Mucosa of stomach (tissue), 1 donor: ENCODE results near the gene CDH2.

ENCODE experiments used
- H3K27me3 ChIP-seq: one replicate; pipeline ENCODE4 v1.7.0; 2013; ENCODE audit warnings: mild to moderate bottlenecking, low read length; ENCODE audit not compliant: control insufficient read depth, insufficient read depth
- H3K36me3 ChIP-seq: one replicate; pipeline ENCODE4 v1.7.0; 2013; ENCODE audit warnings: low read length; ENCODE audit not compliant: control insufficient read depth, insufficient read depth
- H3K4me1 ChIP-seq: one replicate; pipeline ENCODE4 v1.7.0; 2013; ENCODE audit warnings: mild to moderate bottlenecking, low read length; ENCODE audit not compliant: control insufficient read depth, insufficient read depth
- H3K4me3 ChIP-seq: one replicate; pipeline ENCODE4 v1.7.0; 2013; ENCODE audit warnings: low read length
- H3K9ac ChIP-seq: one replicate; pipeline ENCODE4 v1.7.0; 2013; ENCODE audit warnings: mild to moderate bottlenecking, low read length, moderate library complexity
- H3K9me3 ChIP-seq: one replicate; pipeline ENCODE4 v1.7.0; 2013; ENCODE audit warnings: mild to moderate bottlenecking, low read length, moderate library complexity; ENCODE audit not compliant: control insufficient read depth
- donor health status: Pancreatic carcinoma.

Gene CDH2

GRCh38 chr18:28068207-28068606, 108.7 kb downstream of the CDH2 start:
- no peak overlapping the region for H3K4me3 ChIP-seq
- no peaks in the 10 kb centered on the region for H3K27me3 ChIP-seq
- no peak overlapping the region for H3K9ac ChIP-seq
- H3K4me1 ChIP-seq: no peaks in the 10 kb centered on the region
- H3K36me3 ChIP-seq: no peaks in the 10 kb centered on the region
- H3K9me3 ChIP-seq: no peaks in the 10 kb centered on the region

- Histone ChIP-seq H3K27me3 (no peaks in the 10 kb centered on the region), H3K4me1 (no peaks in the 10 kb centered on the region), H3K36me3 (no peaks in the 10 kb centered on the region), H3K4me3 (no peak overlapping the region), H3K9me3 (no peaks in the 10 kb centered on the region), H3K9ac (no peak overlapping the region)
These were observed 109.6 kb downstream of the CDH2 start for GRCh38 chr18:28067346-28067745.

DNA sequence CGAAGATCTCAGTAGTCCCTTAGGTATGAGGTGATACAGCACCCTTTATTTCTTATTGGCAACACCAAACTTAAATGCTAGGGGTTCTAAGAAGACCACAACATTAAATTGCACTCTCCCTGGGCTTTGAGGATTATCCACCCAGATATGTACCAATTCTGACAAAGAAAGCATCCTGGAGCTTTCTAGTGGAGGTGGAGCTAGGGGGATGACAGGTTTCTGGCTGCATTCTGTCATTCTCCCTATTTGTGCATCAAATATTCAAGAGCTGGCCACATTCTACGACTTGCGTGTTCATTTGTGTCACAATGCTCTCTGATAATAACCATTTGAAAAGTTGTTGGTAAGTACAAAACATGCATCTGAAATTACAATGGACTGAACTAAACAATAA, 111.1 kb downstream of the CDH2 start:
- Histone ChIP-seq H3K27me3 (no peaks in the 10 kb centered on the region), H3K9me3 (no peaks in the 10 kb centered on the region), H3K4me3 (no peak overlapping the region), H3K36me3 (no peaks in the 10 kb centered on the region), H3K4me1 (no peaks in the 10 kb centered on the region), H3K9ac (no peak overlapping the region)

DNA sequence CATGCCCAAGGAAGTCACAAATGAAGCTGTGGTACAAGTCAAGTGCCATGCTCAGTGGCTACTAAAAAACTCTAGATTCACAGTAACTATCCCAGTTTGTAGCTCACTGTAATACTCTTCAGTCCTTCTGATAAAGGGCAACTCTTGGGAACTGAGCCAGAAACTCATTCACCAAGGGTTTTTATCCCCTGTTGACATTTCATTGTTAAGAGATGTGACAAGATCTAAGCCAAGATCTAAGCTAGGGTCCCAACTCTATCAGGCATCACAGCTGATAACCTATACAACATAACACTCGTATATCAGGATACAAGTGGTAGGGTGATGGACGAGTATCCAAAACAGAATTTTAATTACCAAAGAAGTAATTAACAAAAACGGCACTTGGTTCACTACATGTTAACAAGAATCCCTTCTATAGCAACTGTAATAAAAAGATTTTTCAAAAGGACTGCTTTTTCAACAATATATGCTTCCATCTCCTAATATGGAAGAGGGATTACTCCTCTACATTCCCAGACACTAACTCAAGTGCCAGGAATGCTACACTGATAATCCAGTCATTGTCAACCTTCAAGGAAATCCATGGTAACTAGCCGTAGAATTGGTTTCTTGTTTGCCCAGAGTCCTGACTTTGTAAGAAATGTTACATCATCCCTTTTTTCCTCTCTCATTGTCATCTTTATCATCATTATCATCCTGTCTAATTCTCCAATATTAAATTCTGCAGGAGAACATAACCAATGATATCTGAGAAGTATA, 111.7 kb downstream of the CDH2 start:
- Histone ChIP-seq H3K9ac (no peak overlapping the region), H3K36me3 (no peaks in the 10 kb centered on the region), H3K27me3 (no peaks in the 10 kb centered on the region), H3K9me3 (no peaks in the 10 kb centered on the region), H3K4me1 (no peaks in the 10 kb centered on the region), H3K4me3 (no peak overlapping the region)

GRCh38 chr18:28063926-28064325, 113.0 kb downstream of the CDH2 start:
- Histone ChIP-seq H3K4me3 (no peak overlapping the region), H3K27me3 (no peaks in the 10 kb centered on the region), H3K4me1 (no peaks in the 10 kb centered on the region), H3K9me3 (no peaks in the 10 kb centered on the region), H3K9ac (no peak overlapping the region), H3K36me3 (no peaks in the 10 kb centered on the region)

DNA sequence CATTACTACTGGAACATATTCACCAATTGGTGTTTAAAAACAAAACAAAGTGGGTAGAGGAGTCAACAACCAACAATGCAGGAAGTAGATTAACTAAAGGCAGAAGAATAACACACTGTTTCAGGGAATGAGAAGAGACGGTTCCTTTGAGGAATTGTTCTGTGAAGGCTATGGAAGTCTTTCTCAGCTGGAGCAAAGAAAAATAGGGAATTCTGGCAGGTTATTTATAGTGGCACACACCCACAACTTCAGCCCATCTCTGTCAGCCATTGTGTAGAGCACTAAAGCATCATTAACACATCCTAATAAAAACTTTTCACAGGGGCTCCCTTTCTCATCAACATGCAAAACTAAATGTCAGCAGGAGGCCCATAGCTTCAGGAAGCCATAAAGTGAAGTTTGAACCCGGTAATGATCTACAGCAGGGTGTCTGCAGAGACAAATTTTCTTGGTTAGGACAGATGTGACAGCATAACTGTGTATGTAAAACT, 113.6 kb downstream of the CDH2 start:
- Histone ChIP-seq H3K36me3 (no peaks in the 10 kb centered on the region), H3K4me1 (no peaks in the 10 kb centered on the region), H3K9ac (no peak overlapping the region), H3K4me3 (no peak overlapping the region), H3K9me3 (no peaks in the 10 kb centered on the region), H3K27me3 (no peaks in the 10 kb centered on the region)

DNA sequence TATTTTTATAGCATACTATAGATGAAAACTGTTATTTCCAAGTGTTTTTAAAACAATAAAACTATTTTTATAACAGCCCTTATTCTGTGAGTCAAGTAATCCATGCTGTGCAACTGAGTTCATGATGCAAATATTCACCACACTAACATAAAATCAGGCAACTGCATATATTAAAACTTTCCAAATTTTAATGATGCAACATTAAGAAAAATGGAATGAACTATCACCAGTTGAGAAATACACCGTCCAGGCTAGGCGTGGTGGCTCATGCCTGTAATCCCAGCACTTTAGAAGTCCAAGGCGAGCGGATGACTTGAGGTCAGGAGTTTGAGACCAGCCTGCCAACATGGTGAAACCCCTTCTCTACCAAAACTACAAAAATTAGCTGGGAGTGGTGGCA, 114.5 kb downstream of the CDH2 start:
- no peaks in the 10 kb centered on the region for H3K36me3 ChIP-seq
- H3K4me3 ChIP-seq: no peak overlapping the region
- no peaks in the 10 kb centered on the region for H3K9me3 ChIP-seq
- H3K9ac ChIP-seq: no peak overlapping the region
- H3K27me3 ChIP-seq: no peaks in the 10 kb centered on the region
- H3K4me1 ChIP-seq: no peaks in the 10 kb centered on the region

- no peaks in the 10 kb centered on the region for H3K9me3 ChIP-seq
- no peaks in the 10 kb centered on the region for H3K27me3 ChIP-seq
- no peaks in the 10 kb centered on the region for H3K36me3 ChIP-seq
- no peaks in the 10 kb centered on the region for H3K4me1 ChIP-seq
- H3K4me3 ChIP-seq: no peak overlapping the region
- H3K9ac ChIP-seq: no peak overlapping the region
These were observed 117.1 kb downstream of the CDH2 start for GRCh38 chr18:28059861-28060260.

DNA sequence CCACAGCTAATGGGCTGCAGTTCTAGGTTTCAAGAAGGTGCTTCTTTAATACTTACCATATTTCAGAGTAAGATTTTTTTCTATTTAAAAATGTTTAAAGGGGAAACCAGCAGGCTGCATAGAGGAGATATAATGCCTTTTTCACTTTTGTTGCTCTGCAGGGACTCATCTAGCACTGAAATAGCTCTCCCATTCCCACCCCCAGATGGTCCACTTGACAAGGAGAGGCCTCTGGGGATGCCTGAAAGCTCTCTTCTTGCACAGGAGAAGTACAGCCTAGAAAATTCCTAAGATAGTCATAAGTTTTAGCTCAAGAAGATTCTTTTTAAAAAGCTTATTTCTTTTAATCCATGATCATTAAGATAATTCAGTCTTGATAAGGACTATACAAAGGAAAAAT, 126.4 kb downstream of the CDH2 start:
- H3K36me3 ChIP-seq: no peaks in the 10 kb centered on the region
- no peak overlapping the region for H3K9ac ChIP-seq
- no peak overlapping the region for H3K4me3 ChIP-seq
- no peaks in the 10 kb centered on the region for H3K4me1 ChIP-seq
- no peaks in the 10 kb centered on the region for H3K9me3 ChIP-seq
- no peaks in the 10 kb centered on the region for H3K27me3 ChIP-seq

DNA sequence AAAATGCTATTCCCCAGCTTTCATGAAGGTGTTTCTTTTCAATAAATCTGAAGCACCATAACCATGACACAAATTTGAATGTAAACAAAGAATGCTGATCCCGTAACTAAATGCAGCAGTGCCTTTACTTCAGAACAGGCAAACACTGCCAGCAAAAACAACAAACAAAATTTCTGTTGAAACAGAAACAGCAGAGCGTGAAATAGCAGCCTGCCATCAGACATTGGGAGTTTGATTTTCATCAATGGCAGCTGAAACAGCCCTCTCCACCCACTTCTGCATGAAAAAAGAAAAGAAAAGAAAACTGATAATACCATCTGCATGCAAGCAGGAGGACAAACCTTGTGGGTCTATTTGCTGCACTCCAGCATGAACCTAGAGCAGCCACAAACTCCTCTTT, 128.3 kb downstream of the CDH2 start:
- Histone ChIP-seq H3K4me1 (no peaks in the 10 kb centered on the region), H3K9ac (no peak overlapping the region), H3K36me3 (no peaks in the 10 kb centered on the region), H3K27me3 (no peaks in the 10 kb centered on the region), H3K4me3 (no peak overlapping the region), H3K9me3 (no peaks in the 10 kb centered on the region)

DNA sequence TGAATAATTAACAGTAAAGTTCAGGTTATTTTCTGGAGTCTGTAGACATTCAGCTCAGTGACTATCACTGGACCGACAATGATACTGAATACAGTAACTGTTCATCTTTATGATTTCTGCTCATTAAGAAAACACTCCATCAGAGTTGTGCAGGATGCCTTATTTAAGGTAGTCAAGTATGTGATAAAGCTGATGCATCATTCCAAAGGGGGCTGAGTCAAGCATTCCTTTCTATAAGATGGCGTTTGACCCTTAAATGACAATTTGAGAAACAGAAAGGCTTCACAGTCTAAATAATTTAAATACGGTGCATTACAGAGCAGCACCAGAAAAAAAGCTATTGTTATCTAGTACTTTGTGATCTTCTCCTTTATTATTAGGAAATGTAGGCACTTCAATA, 131.1 kb downstream of the CDH2 start:
- H3K4me1 ChIP-seq: no peaks in the 10 kb centered on the region
- H3K4me3 ChIP-seq: no peak overlapping the region

GRCh38 chr18:28045176-28045810, 131.6 kb downstream of the CDH2 start:
- H3K36me3 ChIP-seq: no peaks in the 10 kb centered on the region
- no peak overlapping the region for H3K4me3 ChIP-seq
- no peaks in the 10 kb centered on the region for H3K27me3 ChIP-seq
- H3K9ac ChIP-seq: no peak overlapping the region
- no peaks in the 10 kb centered on the region for H3K9me3 ChIP-seq
- H3K4me1 ChIP-seq: no peaks in the 10 kb centered on the region

More for the DNA sequence above, 131.1 kb downstream of the CDH2 start:
- Histone ChIP-seq H3K27me3 (no peaks in the 10 kb centered on the region), H3K36me3 (no peaks in the 10 kb centered on the region), H3K9me3 (no peaks in the 10 kb centered on the region), H3K9ac (no peak overlapping the region)
